NCI-H82 (cell line): ENCODE data around the gene LIFR.

Experiments
- DNase-seq: peaks from one replicate; lab custom pipeline; 2025; lab: John Stamatoyannopoulos, UW

LIFR gene

GRCh38 chr5:38465061-38465460, 91.4 kb downstream of the LIFR start:
- DNase-seq, result peak; percentile 25

- no peak for DNase-seq
These were observed 92.6 kb downstream of the LIFR start for GRCh38 chr5:38463634-38464521.

DNA sequence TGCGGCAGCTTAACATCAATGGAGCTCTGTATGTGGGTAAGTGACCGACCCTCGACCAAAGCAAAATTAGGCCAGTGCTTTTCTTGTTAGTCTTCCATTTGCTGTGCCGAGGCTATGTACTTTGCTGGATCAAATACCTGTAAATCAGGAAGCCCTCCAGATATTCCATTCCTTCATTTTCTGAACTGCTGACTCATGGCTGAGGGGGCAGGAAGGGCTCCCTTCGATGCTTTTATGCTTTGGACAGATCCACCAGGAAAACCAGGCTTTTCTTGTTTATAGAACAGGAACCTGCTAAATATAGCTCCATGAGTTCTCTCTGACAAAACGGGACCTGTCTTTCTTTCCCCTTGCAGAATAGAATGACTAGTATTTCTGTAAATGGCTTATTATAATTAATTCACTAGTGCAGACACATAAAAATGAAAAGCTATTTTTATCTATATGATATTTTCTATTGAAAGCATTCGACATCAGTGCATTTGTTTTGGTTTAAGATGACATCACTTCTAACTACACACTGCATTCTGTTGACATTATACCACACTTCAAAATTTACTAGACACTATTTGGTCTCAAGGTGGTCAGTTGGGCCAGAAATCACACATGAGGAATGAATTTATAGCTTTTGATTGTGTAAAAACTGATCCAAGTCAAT, 93.3 kb downstream of the LIFR start:
- no peak for DNase-seq

GRCh38 chr5:38458174-38458573, 98.3 kb downstream of the LIFR start:
- DNase-seq, result no peak

DNA sequence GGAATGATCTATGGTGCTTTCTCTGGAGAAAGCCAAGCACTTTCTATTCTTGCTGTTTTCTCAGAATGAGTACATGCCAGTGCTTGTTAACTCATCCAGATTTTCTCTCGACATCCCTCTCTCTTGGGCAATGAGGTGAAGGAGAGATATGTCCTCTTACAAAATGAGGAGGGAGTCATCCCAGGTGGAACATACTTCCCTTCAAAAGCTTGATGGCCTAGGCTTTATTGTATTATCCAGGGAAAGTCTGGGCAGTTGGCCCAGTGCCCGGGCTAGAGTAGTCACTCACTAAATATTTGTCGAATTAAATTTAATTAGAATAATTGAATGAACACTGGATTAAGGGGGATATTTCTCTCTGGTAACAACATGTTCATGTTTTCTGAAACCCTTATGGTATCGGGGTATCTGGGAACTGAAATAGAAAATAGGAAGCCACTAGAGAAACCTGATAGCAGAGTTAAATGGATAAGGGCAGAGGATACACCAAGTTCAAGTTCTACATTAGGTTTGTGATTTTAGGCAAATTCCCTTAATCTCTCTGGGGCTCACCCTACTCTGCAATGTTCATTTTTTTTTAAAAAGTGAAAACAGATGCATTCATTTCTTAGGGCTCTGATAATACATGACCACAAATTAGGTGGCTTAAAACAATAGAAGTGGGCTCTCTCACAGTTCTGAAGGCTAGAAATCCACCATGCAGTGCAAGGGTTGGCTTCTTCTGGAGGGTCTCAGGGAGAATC, 99.6 kb downstream of the LIFR start:
- DNase-seq, result peak; percentile 83

DNA sequence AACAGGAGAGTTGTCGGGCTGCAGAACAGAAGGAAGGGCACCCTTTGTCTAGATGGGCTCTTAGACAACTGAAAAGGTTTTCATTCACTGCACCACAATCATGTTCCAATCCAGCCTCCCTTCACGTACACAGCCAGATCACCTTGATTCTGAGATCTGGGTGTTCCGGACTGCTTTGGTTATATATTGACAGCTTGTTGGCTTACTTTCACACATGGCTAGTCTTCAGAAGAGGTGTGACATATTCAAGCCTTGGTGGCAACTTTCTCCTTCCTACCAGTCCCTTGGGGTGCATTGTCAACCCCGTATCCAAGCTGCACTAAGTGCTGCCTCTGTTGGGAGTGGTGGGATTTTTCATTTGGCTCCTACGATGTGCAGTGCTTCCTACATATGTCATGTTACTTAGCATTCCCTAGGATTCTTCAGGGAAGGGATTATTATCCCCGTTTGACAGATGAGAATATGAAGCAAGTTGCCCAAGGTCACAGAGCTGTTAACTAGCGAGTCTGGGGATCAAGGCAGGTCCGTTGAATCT, 100.6 kb downstream of the LIFR start:
- DNase-seq, result no peak

DNA sequence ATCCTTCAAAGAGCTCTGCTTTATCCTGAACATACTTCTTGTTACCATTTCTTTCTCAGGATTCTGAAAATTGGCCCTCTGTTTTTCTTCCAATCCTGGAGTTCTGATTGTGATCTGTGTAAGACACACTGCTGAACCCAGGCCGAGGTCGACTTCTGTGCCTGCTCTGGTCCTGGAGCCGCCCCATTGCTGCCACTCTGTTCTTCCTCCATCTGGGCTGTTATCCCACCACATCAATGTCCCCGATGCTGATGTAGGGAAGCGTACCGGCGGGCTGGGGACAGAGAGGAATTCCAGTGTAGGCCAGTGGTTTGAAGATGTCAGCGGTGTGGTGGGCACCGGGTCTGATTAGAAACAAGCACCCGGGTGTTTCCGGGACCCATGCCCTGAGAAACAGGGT, 102.5 kb downstream of the LIFR start:
- DNase-seq, result no peak

DNA sequence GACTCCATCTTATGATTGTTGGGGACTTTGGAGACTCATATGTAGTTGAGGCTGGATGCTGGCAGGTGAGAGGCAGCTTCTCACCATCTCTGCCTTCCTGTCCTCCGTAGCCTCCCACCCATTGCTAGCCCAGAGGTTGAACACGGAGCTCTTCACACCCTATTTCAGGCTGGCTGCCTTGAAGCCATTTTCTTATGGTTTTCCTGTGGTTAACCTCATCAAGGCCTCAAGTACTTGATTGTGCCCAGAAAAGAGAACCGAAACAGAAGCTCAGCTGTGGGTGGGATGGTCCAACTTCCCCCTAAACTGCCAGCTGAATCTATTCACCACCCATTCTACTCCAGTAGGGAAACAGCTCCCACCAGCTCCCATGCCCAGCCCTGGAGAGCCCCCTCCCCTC, 102.9 kb downstream of the LIFR start:
- DNase-seq, result no peak

DNA sequence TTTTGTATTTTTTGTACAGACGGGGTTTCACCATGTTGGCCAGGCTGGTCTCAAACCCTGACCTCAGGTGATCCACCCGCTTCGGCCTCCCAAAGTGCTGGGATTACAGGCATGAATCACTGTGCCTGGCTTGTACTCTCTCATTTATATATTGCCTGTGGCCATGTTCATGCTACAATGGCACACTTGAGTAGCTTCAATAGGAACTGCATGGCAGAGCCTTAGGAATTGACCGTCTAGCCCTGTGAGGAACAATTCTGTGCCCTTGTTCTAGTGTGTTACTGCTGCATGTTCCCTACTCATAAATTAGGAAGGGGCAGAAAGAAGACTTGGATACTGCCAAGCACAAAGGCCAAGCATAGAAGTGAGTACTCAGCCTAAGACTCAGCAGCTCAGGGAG, 104.2 kb downstream of the LIFR start:
- DNase-seq, result no peak

- DNase-seq, result no peak
These were observed 105.2 kb downstream of the LIFR start for GRCh38 chr5:38451074-38451725.

DNA sequence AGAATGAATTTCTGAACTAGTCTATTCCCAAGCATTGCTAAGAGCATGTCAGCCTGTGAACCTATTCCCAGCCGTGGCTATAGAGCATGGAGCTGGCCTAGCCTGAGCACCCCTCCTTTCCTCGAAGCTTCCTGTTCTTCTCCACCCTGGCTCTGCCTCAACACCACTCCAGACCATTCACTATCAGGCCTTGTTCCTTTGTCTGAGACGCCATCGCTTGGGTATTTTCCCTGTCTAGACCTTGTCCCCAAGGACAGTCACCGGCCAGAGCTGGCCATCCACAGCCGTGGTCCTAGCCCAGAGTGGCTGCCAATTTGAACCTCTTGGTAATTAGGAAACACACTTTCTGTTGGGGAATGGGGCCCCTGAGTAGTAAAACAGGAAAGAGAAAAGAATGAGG, 105.8 kb downstream of the LIFR start:
- DNase-seq, result no peak

- no peak for DNase-seq
These were observed 107.7 kb downstream of the LIFR start for GRCh38 chr5:38448568-38449350.

- no peak for DNase-seq
These were observed 108.7 kb downstream of the LIFR start for GRCh38 chr5:38447786-38448185.

- no peak for DNase-seq
These were observed 109.4 kb downstream of the LIFR start for GRCh38 chr5:38447056-38447455.

- no peak for DNase-seq
These were observed 110.4 kb downstream of the LIFR start for GRCh38 chr5:38446029-38446522.

DNA sequence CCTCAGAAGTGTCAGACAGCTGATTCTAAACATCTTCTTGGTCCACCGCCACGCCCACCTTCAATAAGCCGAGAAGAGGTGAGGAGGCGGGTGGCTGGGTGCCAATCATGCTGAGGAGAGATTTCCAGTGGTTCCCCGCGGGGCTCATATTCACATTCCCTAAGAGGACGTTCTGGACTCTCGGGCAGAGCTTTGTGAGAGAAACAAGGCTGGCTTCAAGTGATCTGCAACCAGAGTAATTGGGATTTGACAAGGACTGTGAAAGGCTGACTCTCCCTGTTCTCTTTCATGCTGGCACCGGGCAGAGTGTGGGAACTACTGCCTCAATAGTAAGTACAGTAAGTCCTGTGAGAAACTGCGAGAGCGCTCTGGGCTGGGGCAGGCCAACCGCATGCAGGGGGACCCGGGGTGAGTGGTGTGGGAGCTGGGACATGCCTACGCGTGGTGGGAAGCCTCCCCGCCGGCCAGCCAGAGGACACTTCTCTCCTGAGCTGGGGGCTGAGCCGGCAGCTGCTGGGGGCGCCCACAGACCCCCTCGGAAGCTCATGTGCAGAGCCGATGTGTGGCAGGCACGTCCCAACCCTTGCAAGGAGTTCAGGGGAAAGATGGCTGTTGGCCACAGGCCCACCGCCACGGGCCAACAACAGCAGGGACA, 110.9 kb downstream of the LIFR start:
- DNase-seq, result no peak

DNA sequence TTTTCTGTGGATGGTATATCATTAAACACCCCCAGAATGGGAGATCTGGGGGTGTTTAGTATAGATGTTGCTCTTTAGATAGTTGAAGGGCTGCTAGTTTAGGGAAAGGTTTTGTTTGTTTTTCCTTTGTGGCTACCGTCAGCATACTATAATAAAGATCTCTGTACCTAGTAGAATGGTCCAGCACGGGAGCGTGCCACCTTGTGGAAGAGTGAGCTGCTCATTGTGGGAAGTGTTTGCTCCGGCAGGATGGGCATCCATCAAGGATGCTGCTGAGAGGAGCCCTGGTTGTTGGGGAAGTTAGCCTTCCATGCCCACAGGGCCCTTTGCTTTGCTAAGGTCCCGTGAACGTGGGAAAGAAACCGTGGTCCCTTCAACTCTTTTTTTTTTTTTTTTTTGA, 113.1 kb downstream of the LIFR start:
- no peak for DNase-seq

- no peak for DNase-seq
These were observed 114.2 kb downstream of the LIFR start for GRCh38 chr5:38442247-38442573.

DNA sequence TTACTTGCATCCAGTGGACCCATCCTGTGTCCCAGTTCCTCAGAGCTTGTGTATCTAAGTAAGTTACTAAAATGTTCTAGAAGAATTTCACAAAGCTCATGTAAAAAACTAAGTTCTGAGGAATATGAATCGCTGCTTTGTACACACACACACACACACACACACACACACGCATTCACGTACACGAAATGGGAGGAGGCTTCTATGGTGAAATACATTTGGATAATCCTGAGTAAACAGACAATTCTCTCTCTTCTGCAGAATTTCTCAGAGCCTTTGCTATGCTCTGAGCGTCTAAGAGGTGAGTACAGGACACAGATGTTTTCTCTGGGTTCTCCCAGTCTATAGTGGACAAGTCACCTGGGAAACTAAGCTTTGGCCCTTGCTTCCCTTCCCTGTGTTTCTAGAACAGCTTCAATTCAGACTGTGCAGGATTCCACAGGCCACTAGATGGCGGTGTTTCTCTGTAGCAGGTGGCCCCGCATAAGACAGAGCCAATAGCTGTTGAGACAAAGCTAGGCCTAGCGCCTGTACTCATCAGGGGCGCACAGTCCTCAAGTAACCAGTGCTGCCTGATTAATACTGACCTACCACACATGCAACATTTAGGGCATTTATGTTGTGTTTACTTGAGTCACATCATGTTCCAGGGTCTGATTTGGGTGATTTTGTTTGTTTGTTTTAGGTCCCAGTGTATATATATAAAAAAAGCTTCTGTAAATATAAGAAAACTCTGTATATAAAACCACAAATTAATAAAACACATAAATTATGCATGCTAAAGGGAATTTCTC, 114.8 kb downstream of the LIFR start:
- peak; percentile 94 for DNase-seq

DNA sequence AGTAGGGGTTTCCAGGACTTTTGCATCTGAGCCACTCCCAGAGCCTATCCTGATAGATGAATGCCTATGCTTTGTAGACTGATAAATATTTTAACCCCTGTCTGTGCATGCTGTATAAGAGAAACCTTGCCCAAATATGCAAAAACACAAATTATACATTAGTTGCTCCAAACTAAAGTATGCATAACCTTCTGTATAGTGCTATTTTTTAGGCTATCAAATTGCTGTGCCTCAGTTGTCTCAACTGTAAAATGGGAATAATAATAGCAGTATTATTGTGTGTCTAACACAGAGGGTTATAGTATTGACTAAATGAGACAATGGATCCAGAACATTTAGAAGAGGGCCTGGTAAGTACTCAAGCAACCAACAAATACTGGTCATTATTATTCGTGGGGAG, 117.7 kb downstream of the LIFR start:
- DNase-seq, result no peak
